SW 1271 (cell line): ENCODE results near the gene SARS1.

Experiments
- DNase-seq, 2 experiments: peaks; one replicate each; lab custom pipeline; 2025; lab: John Stamatoyannopoulos, UW

The SARS1 gene

DNA sequence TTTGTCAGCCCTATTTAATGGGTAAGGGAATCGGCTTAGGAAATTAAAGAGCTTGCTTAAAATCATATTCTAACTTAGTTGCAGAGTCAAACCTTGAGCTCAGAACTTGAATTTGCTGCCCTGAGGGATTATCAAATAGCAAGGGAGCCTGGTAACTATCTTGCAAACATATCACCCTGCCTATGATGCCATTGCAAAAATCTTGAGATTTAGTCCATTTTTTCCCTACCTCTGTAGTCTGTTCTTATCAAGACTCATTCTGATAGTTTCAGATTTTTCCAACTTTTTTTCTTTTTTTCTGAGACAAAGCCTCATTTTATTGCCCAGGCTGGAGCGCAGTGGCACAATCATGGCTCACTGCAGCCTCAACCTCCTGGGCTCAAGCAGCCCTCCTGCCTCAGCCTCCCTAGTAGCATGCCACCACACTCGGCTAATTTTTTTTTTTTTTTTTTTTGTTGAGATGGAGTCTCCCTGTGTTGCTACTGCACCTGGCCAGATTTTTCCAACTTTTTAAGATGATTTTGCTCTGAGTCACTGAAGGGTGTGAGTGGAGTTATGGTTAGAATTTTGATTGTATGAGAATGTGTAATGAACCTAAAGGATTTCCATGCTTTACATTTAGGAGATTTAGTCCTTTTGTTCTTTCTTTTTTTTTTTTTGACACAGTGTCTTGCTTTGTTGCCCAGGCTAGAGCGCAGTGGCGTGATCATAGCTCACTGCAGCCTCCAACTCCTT, 12.2 kb downstream of the SARS1 start:
- no peak for DNase-seq

DNA sequence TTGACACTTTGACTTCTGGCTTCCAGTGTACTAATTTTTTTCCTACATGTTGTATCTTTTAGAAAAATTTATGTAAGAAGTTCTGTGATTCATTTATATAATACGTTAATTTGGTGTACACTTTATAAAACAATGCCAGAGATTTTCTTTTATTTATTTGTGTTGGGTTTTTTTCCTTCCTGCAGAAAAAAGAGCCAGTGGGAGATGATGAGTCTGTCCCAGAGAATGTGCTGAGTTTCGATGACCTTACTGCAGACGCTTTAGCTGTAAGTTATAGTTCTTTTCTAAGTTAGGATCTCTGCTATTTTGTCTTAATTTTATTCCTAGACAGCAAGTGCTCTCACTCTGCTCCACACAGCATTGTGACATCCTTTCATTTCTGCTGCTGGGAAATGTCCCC, 14.4 kb downstream of the SARS1 start:
- no peak for DNase-seq

DNA sequence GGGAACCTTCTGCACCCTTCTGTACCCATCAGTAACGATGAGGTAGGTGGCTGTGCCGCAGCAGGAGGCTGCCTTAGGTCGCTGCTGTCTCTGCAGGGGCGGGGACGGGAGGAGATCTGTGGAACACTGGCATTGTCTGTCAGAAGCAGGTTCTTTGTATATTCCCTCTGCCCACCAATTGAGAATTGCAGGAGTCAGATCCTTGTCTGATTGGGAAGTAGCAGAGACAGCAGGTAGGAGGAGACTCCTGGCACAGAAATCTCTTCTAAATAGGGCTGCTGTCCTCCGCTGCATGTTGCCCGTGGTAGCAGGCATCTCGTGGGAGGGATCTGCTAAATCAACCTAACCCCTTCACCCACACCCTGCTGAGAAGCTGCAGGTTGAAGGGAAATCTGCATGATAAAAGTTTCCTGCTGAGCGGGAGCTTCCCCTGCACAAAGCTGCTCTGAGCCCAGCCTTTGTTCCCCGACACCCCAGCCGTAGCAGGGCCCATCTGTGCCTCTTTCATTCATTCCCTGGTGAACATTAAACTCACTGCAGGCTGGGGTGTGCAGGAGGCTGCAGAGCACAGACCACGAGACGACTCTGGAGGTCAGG, 15.9 kb downstream of the SARS1 start:
- DNase-seq: no peak

DNA sequence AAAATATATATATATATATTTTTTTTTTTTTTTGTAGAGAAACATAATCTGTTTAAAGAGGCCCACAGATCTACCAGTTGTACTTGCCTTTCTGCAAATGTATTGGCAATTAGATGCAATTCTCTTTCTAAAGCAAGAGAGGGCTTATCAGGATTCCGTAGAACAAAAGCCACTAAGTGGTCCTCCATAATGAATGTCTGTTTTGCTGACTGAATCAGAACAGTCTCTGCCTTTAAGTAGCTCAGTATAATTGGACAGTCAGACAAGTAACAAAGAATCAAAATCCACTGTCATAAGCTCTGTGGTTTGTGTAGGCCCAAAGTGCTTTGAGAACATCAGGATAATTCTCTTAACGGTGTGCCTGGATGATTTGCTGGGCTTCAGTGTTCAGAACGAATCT, 17.3 kb downstream of the SARS1 start:
- no peak for DNase-seq

DNA sequence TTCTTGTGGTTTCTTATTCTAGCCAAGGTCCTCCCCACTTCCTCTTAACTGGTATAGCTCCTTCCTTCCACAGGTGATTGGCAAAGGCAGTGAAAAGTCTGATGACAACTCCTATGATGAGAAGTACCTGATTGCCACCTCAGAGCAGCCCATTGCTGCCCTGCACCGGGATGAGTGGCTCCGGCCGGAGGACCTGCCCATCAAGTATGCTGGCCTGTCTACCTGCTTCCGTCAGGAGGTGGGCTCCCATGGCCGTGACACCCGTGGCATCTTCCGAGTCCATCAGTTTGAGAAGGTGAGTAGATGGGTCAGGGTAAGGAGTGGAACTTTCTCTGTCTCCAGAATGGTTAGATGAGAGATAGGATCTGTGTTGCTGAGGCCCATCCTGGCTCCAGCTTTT, 21.4 kb downstream of the SARS1 start:
- no peak for DNase-seq

DNA sequence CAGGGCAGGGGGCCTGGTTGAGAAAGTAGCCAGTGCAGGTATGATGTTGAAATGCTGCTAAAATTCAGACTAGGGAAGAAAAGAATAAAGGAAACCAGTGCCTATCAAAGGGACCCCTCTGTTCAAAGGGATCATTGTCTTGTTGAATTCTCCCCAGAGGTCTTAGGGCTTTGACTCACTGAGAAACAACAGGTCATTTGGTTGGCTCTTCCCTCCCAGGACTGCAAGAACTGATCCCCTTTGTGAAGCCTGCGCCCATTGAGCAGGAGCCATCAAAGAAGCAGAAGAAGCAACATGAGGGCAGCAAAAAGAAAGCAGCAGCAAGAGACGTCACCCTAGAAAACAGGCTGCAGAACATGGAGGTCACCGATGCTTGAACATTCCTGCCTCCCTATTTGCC, 23.8 kb downstream of the SARS1 start:
- no peak for DNase-seq

DNA sequence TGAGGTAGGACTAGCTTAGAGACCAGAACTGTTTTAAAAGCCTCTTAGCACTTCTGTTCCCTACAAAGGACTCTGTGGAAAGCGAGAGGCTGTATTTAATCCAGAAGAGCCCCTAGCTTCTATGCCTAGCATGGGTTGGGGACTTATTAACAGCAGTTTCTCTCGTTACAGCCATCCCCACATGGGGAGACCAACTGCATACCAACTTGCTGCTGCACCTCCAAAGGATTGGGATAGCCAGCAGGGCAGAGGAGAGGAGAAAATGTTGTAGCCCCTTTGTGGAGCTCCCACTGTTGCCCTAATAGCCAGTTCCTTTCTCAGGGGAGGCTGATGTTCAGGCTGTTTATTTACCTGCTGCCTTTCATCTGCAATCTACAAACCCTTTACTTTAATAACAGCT, 24.7 kb downstream of the SARS1 start:
- no peak for DNase-seq

DNA sequence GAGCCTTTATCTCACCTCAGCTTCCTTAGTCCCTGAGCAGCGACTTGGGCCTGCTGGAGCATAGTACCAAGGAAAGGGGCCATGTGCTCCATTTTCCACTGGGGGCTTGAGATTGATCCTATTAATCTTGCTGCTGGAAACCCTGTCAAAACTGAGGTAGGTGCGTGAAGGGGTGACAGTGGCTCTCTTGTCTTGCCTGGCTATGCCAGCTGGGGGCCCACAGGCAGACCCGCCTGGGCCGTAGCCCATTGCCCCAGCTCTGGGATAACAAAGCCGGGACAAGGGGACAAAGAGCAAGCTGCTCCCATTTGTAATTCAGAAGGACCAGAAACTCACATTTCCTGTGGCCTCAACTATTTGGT, 25.3 kb downstream of the SARS1 start:
- DNase-seq: no peak

DNA sequence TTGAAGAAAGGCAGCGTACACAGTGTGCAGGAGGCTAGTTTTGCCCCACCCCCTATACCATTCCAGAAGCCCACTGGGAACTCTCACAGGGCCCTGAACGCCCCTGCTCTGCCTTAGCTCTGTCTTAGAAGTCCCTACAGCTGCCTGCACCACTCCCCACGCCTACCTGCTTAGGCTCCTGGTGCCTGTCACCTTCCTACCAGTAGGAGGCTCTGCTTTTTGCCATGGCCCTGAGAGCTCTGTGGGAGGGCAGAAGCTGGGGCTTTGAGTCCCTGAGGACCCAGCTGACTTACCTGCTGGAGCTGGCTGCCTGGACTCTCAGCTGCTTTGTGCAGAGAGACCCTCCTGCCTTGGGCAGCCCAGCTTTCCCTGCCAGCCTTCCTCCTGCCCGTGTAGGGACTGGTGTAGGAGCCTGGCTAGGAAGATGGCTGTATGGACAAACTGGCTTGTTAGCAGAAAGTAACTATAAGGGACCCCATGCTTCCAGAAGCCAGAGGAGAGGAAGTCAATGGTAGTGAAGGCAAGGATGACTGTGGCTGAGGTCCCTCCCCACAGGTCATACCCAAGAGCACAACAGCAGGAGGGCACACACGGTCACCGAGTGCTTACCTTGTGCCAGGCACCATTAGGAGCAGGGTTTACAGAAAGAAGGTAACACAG, 25.8 kb downstream of the SARS1 start:
- peak in 1 of 2 experiments; percentile 6 for DNase-seq

DNA sequence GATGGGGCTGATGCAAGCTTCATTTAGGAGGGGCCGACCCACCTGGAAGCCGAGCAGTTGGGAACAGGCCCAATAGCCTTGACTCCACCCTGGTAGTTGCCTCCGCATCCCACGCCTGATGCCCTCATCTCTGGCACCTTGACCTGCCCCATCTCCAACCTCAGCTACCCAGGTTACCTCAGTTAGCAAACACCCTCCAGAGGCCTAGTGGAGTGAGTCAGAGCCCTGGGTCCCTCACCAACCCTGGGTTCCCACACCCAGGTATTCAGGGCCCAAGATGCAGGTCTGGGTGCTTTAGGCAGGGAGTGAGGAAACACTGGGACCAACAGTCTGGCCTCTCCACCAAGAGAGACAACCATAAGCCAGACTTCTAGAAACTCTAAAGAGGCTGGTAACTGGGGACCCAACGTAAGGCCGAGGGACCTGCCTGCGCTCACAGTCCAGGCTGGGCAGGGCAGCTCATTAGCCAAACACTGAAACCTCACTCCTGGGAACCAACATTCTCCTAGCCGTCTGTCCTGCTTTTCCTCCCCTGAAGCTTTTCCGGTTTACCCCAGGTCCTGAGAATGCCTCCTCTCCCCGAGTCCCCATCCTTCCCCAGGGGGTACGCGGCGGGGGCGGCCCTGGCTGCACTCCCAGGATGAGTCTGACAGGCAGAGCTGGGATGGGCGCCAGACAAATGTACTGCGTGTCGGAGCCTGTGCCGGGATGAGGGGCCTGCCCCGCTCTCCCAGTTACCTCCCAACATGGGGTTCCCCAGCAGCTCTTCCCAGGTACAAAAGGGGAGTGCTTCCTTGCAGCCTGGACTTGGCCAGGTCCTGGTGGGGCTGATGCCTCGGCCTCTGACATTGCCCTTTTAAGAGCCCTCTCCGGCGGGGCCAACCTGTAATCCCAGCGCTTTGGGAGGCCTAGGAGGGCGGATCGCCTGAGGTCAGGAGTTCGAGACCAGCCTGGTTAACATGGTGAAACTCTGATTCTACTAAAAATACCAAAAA, 26.7 kb downstream of the SARS1 start:
- DNase-seq: no peak

DNA sequence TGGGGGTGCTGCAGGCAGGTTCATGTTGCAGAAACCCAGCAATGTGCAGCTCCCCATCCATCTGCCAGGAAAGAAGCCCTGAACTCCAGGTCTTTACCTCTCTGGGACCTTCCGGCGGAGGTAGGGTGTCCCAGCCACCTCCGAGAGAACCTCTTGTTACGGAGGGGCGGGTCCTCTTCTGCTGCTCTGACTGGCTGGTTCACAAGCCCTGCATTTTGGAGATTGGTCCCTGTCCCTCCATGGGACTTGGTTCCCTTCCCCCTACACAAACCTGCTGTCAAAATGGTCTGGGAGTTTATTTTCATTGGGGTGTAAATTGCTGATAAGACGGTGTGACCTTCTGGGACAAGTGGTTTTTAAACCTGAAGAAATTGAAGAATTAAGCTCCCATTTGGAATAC, 27.6 kb downstream of the SARS1 start:
- no peak for DNase-seq

DNA sequence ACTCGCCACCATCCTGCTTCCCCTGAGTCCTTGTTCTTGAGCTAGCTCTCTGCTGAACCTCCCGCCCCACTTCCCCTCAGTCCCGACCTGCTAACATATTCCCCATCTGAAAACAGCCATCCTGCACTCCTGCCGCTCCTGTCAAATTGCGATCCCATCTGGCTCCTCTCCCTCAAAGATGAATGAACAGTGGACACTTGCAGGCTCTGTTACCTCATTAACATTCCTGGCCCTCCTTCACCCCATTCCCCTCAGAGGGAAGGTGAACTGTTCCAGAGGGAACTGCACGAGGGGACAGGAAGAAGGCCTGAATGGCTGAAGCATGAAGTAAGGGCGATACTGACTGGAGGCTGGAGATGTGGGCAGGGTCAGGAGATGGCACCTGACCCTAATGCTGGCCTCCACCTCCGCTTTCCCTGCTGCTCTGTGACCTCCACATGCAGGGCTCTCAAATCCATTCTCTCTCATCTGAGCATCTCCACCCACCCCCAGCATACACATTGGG, 28.2 kb downstream of the SARS1 start:
- no peak for DNase-seq

DNA sequence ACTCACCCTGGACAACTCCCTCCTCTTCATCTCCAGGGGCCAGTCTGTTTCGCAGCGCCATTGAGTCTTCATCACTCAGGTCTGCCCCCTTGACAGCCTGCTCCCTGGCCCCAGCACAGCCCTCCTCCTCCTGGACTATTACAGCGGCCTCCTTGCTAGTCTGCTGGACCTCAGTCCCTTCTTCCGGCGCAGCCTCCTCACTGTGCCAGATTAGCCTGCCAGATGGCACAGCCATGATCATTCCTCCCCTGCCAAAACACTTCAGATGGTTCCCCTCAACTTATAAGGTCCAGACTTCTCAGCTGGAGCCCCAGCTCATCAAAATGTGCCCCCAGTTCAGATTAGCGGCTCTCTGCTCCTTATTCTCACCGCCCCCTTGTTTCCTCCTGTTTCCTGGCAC, 28.7 kb downstream of the SARS1 start:
- no peak for DNase-seq

DNA sequence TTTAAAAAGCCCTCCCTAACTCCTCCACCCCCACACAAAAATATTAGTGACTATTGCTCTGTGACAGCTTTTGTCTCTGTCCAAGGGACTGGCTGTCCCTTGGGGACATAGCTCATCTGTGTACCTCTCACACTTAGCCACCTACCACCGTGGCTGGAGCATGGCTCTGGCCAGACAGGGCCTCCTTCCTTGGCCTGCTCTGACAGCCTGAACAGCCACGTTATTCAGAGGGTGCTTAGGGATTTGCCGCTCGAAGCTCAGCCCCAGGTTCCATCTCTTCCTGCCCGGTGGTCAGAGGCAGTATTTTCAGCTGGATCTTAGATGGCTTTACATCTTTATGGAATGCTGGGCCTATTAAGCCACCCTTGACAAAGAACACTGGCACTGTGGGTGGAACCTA, 29.5 kb downstream of the SARS1 start:
- no peak for DNase-seq

DNA sequence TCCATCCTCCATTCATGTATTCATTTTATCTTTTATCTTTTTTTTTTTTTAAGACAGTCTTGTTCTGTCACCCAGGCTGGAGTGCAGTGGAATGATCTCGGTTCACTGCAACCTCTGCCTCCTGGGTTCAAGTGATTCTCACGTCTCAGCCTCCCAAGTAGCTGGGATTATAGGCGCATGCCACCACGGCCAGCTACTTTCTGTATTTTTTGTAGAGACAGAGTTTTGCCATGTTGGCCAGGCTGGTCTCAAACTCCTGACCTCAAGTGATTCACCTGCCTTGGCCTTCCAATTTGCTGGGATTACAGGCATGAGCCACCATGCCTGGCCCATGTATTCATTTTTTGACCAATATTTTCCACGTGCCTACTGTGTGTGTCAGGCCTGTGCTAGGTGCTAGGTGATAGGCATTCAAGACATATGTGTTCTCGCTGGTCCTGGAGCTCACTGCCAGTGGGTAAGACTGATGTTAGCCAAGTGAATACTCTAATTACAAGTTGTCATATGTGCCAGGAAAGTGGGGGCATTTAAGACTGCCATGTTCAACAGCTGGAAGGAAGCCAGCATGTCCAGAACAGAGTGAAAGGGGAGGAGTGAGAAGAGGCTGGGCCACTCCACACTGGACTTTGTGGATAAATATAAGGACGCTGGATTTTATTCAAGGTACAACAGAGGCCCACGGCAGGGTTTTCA, 30.3 kb downstream of the SARS1 start:
- DNase-seq: no peak

DNA sequence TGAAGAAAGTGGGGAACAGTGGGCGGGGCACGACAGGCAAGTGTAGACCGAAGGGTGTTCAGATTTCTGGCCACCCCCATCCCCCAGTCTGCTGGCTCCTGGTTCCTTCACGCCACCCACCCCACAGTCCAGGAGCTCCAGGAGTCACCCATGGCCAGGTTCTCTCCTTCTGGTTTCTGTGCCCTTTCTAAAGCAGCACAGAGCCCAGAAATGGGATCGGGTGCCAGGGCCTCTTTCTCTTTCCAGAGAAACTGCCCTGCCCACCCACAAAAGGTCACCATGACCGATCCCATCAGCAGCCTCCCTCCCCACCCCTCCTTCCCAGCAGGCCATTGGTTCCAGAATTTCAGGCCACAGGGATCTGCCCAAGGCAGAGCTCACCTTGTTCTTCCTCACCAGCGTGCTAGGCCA, 32.4 kb downstream of the SARS1 start:
- no peak for DNase-seq

DNA sequence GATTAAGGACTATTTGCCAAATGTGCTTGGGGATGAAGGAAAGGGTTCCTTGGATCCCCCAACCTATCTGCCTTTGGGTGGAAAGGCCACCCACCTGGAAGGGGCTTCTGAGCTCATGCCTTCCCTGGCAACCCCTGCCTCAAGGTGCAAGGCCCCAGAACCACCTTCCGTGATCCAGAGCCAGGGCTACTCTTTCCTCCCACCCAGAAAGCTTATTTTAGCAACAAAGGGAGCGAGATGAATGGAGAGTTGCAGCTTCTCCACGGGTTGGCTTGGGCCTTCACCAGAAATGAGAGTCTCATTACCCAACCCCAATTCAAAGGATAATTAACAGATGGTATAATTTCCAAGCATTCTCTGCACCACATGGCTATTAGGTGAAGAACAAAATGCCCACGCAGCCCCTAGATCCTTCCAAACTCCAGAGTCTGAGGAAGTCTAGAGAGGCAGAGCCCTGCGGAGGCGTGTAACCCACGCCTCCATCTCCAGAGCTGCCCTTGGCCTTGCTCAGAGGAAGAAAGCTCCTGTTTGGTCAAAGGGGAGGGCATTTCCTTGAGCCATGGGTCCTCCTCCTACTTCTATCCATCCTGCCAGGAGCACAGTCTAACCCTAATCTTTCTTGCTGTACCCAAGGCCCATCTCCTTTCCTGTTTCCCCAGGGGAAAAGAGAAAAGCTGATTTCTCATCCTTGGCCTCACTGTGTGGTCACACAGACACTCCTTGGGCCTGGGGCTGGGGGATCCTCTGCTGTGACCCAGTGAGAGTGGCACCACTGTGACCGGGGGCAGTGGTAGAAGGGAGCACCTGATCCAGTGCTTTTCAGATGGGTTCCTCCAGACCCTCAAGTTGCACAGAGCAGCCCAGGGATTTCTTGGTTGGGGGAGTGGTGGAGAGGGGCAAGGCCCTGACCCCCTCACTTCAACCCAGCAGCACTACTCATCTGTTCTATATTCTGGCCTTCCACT, 34.0 kb downstream of the SARS1 start:
- no peak for DNase-seq

DNA sequence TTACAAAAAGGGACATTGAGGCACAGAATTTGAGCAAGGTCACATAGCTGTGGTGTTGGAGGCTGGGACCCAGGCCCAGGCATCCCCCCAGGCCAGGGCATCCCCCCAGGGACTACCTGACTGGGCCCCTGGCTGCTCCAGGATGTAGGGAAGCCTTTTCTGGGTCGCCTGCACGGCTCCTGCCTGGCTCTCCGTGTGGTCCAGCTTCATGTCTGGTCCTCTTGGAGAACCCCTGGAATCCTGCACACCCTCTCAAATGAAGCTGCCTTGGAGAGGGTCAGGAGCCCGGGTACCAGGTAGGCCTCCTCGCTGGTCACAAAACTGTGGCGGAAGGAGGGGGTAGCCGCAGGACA, 34.7 kb downstream of the SARS1 start:
- no peak for DNase-seq

DNA sequence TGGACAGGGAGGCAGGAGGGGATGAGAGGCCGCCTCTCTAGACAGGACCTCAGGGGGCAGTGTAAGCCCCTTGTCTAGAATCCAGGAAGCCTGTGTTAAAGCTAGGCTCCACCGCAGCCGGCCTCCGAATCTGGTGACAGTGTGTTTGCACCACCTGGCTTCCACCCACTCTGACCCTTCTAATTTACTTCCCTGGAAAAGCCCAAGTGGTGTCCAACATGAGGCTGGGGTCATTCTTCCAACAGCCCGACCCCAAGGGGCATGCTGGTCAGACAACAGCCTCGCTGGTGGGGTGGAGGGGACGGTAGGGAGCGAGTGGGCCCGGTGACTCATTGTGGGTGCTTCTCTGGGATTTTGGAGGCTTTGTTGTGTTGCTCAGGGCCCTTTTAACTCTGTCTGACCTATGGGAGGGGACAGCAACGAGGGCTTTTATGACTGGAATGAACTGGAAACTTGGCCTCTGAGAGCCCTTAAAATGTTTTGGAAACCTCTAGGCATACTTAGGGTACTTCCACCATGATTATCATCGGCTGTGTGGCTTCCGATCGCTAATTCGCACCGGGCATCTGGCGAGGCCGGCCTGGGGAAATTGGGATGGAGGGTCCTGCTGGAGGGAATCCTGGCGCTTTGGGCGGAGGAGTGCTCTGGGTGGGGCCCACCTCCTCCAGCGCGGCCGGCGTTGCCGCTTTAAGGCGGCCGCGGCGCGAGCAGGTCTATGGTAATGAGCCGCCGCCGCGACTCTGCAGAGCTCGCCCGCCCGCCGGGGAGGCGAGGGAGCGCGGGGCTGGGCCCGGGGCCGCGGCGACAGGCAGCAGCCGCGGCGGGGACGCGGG, 35.3 kb downstream of the SARS1 start, which contains the start of gene CELSR2:
TSS of gene CELSR2 (plus strand) at position 743 of the 833 bp plus-strand sequence. CDS start 541 bp downstream, outside the sequence.
- DNase-seq: peak in 1 of 2 experiments; percentile 21
